Left lung (tissue), 10 donors: ENCODE results near the gene PDE4D. TPM values are rescaled to one million over a fixed set of nuclear protein-coding genes. Genes with fewer than 3 reads are reported as not detected.

Source experiments
- ATAC-seq: fragments of 200-7000 bp; cut with Tn5 transposase; one replicate; pipeline ENCODE4 v1.9.1; 2020; ENCODE audit warnings: moderate library complexity
- DNase-seq, 4 donors: peaks; one replicate each; pipeline ENCODE4 v3.0.0-alpha.2; 2013 to 2020
- H3K27ac ChIP-seq, 2 donors: fragments of 200-600 bp; sonication (generic) in 1 of 2; one replicate each; pipeline versions ENCODE4 v1.5.0 to v1.8.0; 2020 to 2021
- H3K27me3 ChIP-seq, 2 donors: fragments of 200-600 bp; sonication (generic) in 1 of 2; one replicate each; pipeline versions ENCODE4 v1.5.0 to v1.8.0; 2020 to 2021
- H3K36me3 ChIP-seq, 2 donors: fragments of 200-600 bp; sonication (generic) in 1 of 2; one replicate each; pipeline versions ENCODE4 v1.5.0 to v1.8.0; 2020 to 2021
- H3K4me1 ChIP-seq, 2 donors: fragments of 200-600 bp; one replicate each; pipeline ENCODE4 v1.8.0; 2021
- H3K4me3 ChIP-seq, 2 donors: fragments of 200-600 bp; sonication (generic) in 1 of 2; one replicate each; pipeline versions ENCODE4 v1.5.0 to v1.8.0; 2020 to 2021; ENCODE audit warnings: mild to moderate bottlenecking in 1 of 2
- H3K9me3 ChIP-seq, 2 donors: fragments of 200-600 bp; sonication (generic) in 1 of 2; one replicate each; pipeline versions ENCODE4 v1.5.0 to v1.8.0; 2020 to 2021
- CTCF ChIP-seq, 2 donors: fragments of 200-600 bp; sonication (generic) in 1 of 2; IDR thresholded peaks; one replicate each; pipeline versions ENCODE4 v1.5.0 to v1.8.0; 2021; ENCODE audit warnings: antibody characterized with exemption in 2 of 2
- intact Hi-C, 2 donors: fragments of 100-400 bp; cut with DNase I; formaldehyde crosslinking; loops; one replicate each; pipeline versions ENCODE4 v1.11.2 to v1.14.2; 2022
- polyA plus RNA-seq, 6 donors: library from polyadenylated mRNA; unstranded; fragments of 120-200 nt; gene quantifications; one replicate each; pipeline ENCODE4 v1.2.1, GENCODE V29; 2013; ENCODE audit not compliant: insufficient read length in 6 of 6
- total RNA-seq, 2 donors: library from RNA; stranded (reverse); fragmentation: NEBNext Ultra II Directional; extraction: Animal tissue kit (Norgen Biotek cat#: 25700); gene quantifications; one replicate each; pipeline ENCODE4 v1.2.1, GENCODE V29; 2021
- donor health status: DM: no; HTN: yes; CAD: no.
- donor health status: DM: no; HTN: no; CAD: no.

Gene PDE4D
- total and polyA plus RNA-seq, 8 donors: 21.4 to 57.1 (median 25.4) TPM

- peaks cover 0 to 3% of the 10 kb centered on the region in 2 donors for H3K4me1 ChIP-seq
- H3K27me3 ChIP-seq: no peaks in the 10 kb centered on the region
- H3K4me3 ChIP-seq: no peak overlapping the region
- intact Hi-C loops: no loop called here
- no peak overlapping the region for H3K27ac ChIP-seq
- TF ChIP-seq CTCF (IDR thresholded peaks at IDR 0.05): no peak
- H3K36me3 ChIP-seq: no peaks in the 10 kb centered on the region
- H3K9me3 ChIP-seq: no peaks in the 10 kb centered on the region
- DNase-seq (no peak), ATAC-seq (no peak)
Measured at GRCh38 chr5:59198832-59199231, 694.7 kb downstream of the PDE4D start.

DNA sequence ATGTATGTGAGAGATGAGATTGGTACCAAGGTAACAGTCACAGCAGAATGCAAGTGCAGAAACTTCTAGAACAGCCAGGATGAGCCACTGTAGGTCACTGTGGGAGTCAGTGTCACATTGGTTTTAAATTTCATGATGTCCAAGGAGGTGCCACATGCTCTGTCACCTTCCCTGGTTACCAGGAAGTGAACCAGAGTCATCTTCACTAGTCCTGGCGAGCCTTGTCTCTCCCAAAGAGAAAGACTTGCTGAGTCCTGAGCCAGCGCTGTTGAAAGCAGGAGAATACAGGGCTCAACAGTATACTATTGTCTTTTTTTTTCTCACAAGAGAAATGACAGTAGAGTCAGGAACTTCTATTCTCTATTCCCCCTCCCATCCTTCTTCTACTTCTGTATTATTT lies 695.2 kb downstream of the PDE4D start:
- Histone ChIP-seq H3K27ac (no peak overlapping the region), H3K4me3 (no peak overlapping the region), H3K36me3 (no peaks in the 10 kb centered on the region), H3K9me3 (no peaks in the 10 kb centered on the region), H3K27me3 (no peaks in the 10 kb centered on the region), H3K4me1 (peaks cover 0 to 3% of the 10 kb centered on the region in 2 donors)
- intact Hi-C loops: no loop called here
- TF ChIP-seq CTCF (IDR thresholded peaks at IDR 0.05): no peak
- DNase-seq (no peak), ATAC-seq (no peak)

GRCh38 chr5:59197911-59198310 lies 695.6 kb downstream of the PDE4D start:
- Histone ChIP-seq H3K9me3 (no peaks in the 10 kb centered on the region), H3K27ac (no peak overlapping the region), H3K4me1 (peaks cover 0 to 3% of the 10 kb centered on the region in 2 donors), H3K27me3 (no peaks in the 10 kb centered on the region), H3K4me3 (no peak overlapping the region), H3K36me3 (no peaks in the 10 kb centered on the region)
- no peak for ATAC-seq
- no peak for DNase-seq
- TF ChIP-seq CTCF (IDR thresholded peaks at IDR 0.05): no peak
- intact Hi-C loops: no loop called here

DNA sequence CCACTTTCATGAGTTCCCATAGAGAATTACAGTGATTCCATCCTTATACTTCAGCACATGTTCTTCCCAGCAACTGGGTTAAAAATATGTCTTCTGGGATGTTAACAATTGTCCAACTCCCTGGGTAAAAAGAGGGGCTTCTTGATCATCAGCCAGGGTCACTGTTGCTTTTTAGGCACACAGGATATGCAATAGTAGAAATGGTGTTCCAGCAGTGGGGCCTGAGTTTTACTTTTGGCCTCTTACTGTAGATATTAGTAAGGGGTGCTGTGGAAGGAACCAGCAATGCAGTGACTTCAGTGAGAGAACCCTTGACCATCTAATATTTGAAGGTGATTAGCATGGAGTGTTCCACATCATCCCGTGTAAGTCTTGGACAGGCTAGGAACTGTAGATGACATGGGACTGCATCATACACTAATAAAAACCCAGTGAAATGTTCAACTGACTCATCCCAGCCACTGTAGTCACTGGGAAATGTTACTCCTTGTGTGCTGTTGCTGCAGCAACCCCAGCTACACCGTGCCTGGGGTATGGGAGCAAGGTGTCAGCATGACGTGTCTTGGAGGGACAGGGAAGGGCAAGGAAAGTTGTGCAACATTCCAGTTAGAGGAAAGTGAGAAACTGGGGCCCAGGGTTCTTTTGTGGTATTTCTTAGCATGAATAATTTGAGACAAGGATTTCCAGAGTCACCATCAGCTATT lies 699.8 kb downstream of the PDE4D start:
- Histone ChIP-seq H3K9me3 (no peaks in the 10 kb centered on the region), H3K27me3 (no peaks in the 10 kb centered on the region), H3K27ac (no peak overlapping the region), H3K36me3 (no peaks in the 10 kb centered on the region), H3K4me1 (peaks cover 0 to 12% of the 10 kb centered on the region in 2 donors), H3K4me3 (no peak overlapping the region)
- ATAC-seq (peak; percentile 83), DNase-seq (peak in 2 of 4 donors; percentile 48 to 71)
- intact Hi-C loops: loop anchor here in 1 of 2 donors (5.0 kb wide), 1 partner anchor 174 kb away; no protein-coding TSS in a partner anchor
- TF ChIP-seq CTCF (IDR thresholded peaks at IDR 0.05): no peak

GRCh38 chr5:59190746-59191145 lies 702.8 kb downstream of the PDE4D start:
- Histone ChIP-seq H3K27me3 (no peaks in the 10 kb centered on the region), H3K9me3 (no peaks in the 10 kb centered on the region), H3K27ac (no peak overlapping the region), H3K4me3 (no peak overlapping the region), H3K4me1 (peaks cover 0 to 16% of the 10 kb centered on the region in 2 donors), H3K36me3 (no peaks in the 10 kb centered on the region)
- intact Hi-C loops: loop anchor here in 1 of 2 donors (5.0 kb wide), 1 partner anchor 177 kb away; no protein-coding TSS in a partner anchor
- DNase-seq (no peak), ATAC-seq (no peak)
- TF ChIP-seq CTCF (IDR thresholded peaks at IDR 0.05): no peak
